A549 treated with AZD2906 at 1 μM for 4 hours (cell line): Measurements from ENCODE around the gene PDHX. TPM values are rescaled to one million over a fixed set of nuclear protein-coding genes. Genes with fewer than 3 reads are reported as not detected.

Experiments used
- total RNA-seq: library from RNA; stranded (reverse); fragments of 200-300 nt; extraction: Qiagen RNA extraction; gene quantifications from 5 replicates; pipeline ENCODE4 v1.2.3, GENCODE V29; 2022

The PDHX gene
- total RNA-seq, result 27.2 to 34.0 TPM (median 28.4 TPM) in 5 replicates

GRCh38 chr11:34916015-34916842, at the start of gene PDHX, which contains the start of gene APIP:
PDHX (plus strand) TSS chr11:34916618; CDS start chr11:34916656, 38 bp downstream.
APIP (minus strand) TSS chr11:34916379; CDS start chr11:34916284, 95 bp downstream.

Other genes starting within 250 kb of the PDHX start
- 22.4 to 26.8 TPM (median 24.1 TPM) in 5 replicates for gene APIP, start 239 bp upstream of the PDHX start, total RNA-seq
- 637 to 985 TPM (median 741 TPM) in 5 replicates for gene CD44, start 222.6 kb downstream of the PDHX start, total RNA-seq